GM18520 (cell line): ENCODE measurements around the gene PTPRN2.
"Not testable (repeated sequence)": the region's sequence is repeated elsewhere in the genome, so short reads cannot be mapped to it uniquely, and the experiment has no call there.

Experiments used
- ATAC-seq: cut with Tn5 transposase; IDR thresholded peaks from one replicate; pipeline ENCODE4 v1.9.1; 2021; ENCODE audit not compliant: unreplicated experiment

PTPRN2 gene

GRCh38 chr7:157744786-157745601 is 842.6 kb downstream of the PTPRN2 start:
- no peak for ATAC-seq

- ATAC-seq, result no peak
Measured at GRCh38 chr7:157743781-157744525, 843.7 kb downstream of the PTPRN2 start.

GRCh38 chr7:157740251-157740798 is 847.3 kb downstream of the PTPRN2 start:
- ATAC-seq, result no peak

- ATAC-seq, result no peak
Measured at GRCh38 chr7:157739650-157740049, 848.0 kb downstream of the PTPRN2 start.

- no peak for ATAC-seq
Measured at GRCh38 chr7:157739031-157739430, 848.6 kb downstream of the PTPRN2 start.

- ATAC-seq, result no peak
Measured at GRCh38 chr7:157738066-157738460, 849.6 kb downstream of the PTPRN2 start.

- no peak for ATAC-seq
Measured at GRCh38 chr7:157737151-157738065, 850.2 kb downstream of the PTPRN2 start.

- ATAC-seq, result no peak
Measured at GRCh38 chr7:157736341-157736740, 851.3 kb downstream of the PTPRN2 start.

GRCh38 chr7:157735826-157736225 is 851.8 kb downstream of the PTPRN2 start:
- ATAC-seq, result no peak

- ATAC-seq, result no peak
Measured at GRCh38 chr7:157734676-157735640, 852.7 kb downstream of the PTPRN2 start.

- ATAC-seq, result not testable (repeated sequence)
Measured at GRCh38 chr7:157733760-157734395, 853.7 kb downstream of the PTPRN2 start.

GRCh38 chr7:157731126-157731525 is 856.5 kb downstream of the PTPRN2 start:
- no peak for ATAC-seq

GRCh38 chr7:157730614-157731013 is 857.0 kb downstream of the PTPRN2 start:
- ATAC-seq, result no peak

GRCh38 chr7:157729566-157729965 is 858.1 kb downstream of the PTPRN2 start:
- no peak for ATAC-seq

GRCh38 chr7:157727964-157728615 is 859.5 kb downstream of the PTPRN2 start:
- ATAC-seq, result no peak

GRCh38 chr7:157726764-157727163 is 860.9 kb downstream of the PTPRN2 start:
- no peak for ATAC-seq

- not testable (repeated sequence) for ATAC-seq
Measured at GRCh38 chr7:157725312-157725711, 862.3 kb downstream of the PTPRN2 start.

GRCh38 chr7:157723205-157723604 is 864.4 kb downstream of the PTPRN2 start:
- no peak for ATAC-seq
